MM.1S (cell line): Measurements from ENCODE around the gene DHRS1.

Experiments used
- DNase-seq: peaks from one replicate; pipeline ENCODE4 v3.0.0-alpha.2; 2015
- H2AFZ ChIP-seq: fragments of 300-600 bp; sonication (generic); 2 replicates; pipeline ENCODE4 v1.6.0; 2016; ENCODE audit warnings: antibody characterized with exemption, low read length
- H3F3A ChIP-seq: fragments of 300-600 bp; sonication (generic); 2 replicates; pipeline ENCODE4 v1.6.1; 2016; ENCODE audit warnings: mild to moderate bottlenecking, antibody characterized with exemption, low read length, moderate library complexity, mixed read lengths; ENCODE audit not compliant: insufficient read depth
- H3K27ac ChIP-seq: fragments of 300-600 bp; sonication (generic); 2 replicates; pipeline ENCODE4 v1.5.1; 2016; ENCODE audit warnings: mild to moderate bottlenecking, low read length
- H3K27me3 ChIP-seq: fragments of 300-600 bp; sonication (generic); replicated peaks from 2 replicates; pipeline ENCODE4 v1.6.0; 2016; ENCODE audit warnings: low read length; ENCODE audit not compliant: insufficient read depth
- H3K36me3 ChIP-seq: fragments of 300-600 bp; sonication (generic); replicated peaks from 2 replicates; pipeline ENCODE4 v1.6.1; 2016; ENCODE audit warnings: mild to moderate bottlenecking, low read length, mixed read lengths; ENCODE audit not compliant: insufficient read depth
- H3K4me1 ChIP-seq: fragments of 300-600 bp; sonication (generic); 2 replicates; pipeline ENCODE4 v1.6.1; 2016; ENCODE audit warnings: low read length, mixed read lengths
- H3K4me2 ChIP-seq: fragments of 300-600 bp; sonication (generic); 2 replicates; pipeline ENCODE4 v1.6.0; 2016; ENCODE audit warnings: low read depth, low read length
- H3K4me3 ChIP-seq: fragments of 300-600 bp; sonication (generic); 2 replicates; pipeline ENCODE4 v1.5.1; 2016; ENCODE audit warnings: low read length, mixed read lengths
- H3K79me2 ChIP-seq: fragments of 300-600 bp; sonication (generic); 2 replicates; pipeline ENCODE4 v1.6.1; 2016; ENCODE audit warnings: mixed run types, low read length, mixed read lengths
- H3K9ac ChIP-seq: fragments of 300-600 bp; sonication (generic); 2 replicates; pipeline ENCODE4 v1.6.1; 2016; ENCODE audit warnings: low read length, mixed read lengths
- H3K9me2 ChIP-seq: fragments of 300-600 bp; sonication (generic); replicated peaks from 2 replicates; pipeline ENCODE4 v1.6.1; 2016; ENCODE audit warnings: mild to moderate bottlenecking, low read length, mixed read lengths; ENCODE audit not compliant: insufficient read depth
- H3K9me3 ChIP-seq: fragments of 300-600 bp; sonication (generic); replicated peaks from 2 replicates; pipeline ENCODE4 v1.6.1; 2016; ENCODE audit warnings: mild to moderate bottlenecking, low read length, mixed read lengths; ENCODE audit not compliant: insufficient read depth
- H4K20me1 ChIP-seq: fragments of 300-600 bp; sonication (generic); 2 replicates; pipeline ENCODE4 v1.6.1; 2016; ENCODE audit warnings: mild to moderate bottlenecking, low read length, moderate library complexity, mixed read lengths; ENCODE audit not compliant: insufficient read depth
- EZH2 ChIP-seq: fragments of 300-600 bp; sonication (generic); optimal IDR thresholded peaks from 2 replicates; pipeline ENCODE3; 2017; ENCODE audit warnings: low read depth, mild to moderate bottlenecking, antibody characterized with exemption, low read length, mixed read lengths
- EZH2phosphoT487 ChIP-seq: fragments of 300-600 bp; sonication (generic); IDR thresholded peaks from 2 replicates; pipeline ENCODE4 v1.6.1; 2018; ENCODE audit warnings: antibody characterized with exemption, low read length
- TF ChIP-seq, protein P1 (sequence below): fragments of 300-600 bp; sonication (generic); IDR thresholded peaks from 2 replicates; pipeline ENCODE4 v1.5.1; 2016; ENCODE audit warnings: antibody characterized with exemption, low read length, mixed read lengths

The DHRS1 gene

DNA sequence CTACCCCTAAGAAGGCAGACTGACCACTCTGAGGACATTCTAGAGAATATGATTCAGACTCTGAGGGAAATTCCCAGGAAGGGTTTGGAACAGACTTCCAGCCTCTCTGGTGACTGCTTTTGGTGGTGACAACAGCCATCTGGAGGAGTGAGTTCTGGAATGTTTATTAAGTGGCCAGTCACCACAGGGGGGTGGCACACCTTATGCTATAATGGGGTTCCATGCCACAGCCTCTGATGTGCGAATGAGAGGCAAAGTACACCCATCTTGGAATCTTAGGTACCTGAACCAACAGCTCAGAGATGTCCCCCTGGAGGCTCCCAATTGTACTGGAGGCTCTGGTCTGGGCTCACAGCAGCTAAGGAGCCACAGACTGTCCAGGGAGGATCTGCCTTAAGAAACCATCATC, 47.7 kb downstream of the DHRS1 start:
- Histone ChIP-seq H3F3A (peaks cover 6% of the 10 kb centered on the region; the same call in 1 of the 2 replicates), H3K4me2 (no peak overlapping the region), H3K4me3 (no peak overlapping the region), H3K36me3 (no peaks in the 10 kb centered on the region), H3K9me3 (no peaks in the 10 kb centered on the region), H3K27me3 (no peaks in the 10 kb centered on the region), H3K9me2 (no peaks in the 10 kb centered on the region), H4K20me1 (no peaks in the 10 kb centered on the region), H3K4me1 (no peaks in the 10 kb centered on the region), H3K27ac (no peak overlapping the region), H2AFZ (no peak overlapping the region), H3K79me2 (no peaks in the 10 kb centered on the region), H3K9ac (no peak overlapping the region)
- TF ChIP-seq EZH2phosphoT487 (no peak), EZH2 (no peak)
- TF ChIP-seq, protein P1, sequence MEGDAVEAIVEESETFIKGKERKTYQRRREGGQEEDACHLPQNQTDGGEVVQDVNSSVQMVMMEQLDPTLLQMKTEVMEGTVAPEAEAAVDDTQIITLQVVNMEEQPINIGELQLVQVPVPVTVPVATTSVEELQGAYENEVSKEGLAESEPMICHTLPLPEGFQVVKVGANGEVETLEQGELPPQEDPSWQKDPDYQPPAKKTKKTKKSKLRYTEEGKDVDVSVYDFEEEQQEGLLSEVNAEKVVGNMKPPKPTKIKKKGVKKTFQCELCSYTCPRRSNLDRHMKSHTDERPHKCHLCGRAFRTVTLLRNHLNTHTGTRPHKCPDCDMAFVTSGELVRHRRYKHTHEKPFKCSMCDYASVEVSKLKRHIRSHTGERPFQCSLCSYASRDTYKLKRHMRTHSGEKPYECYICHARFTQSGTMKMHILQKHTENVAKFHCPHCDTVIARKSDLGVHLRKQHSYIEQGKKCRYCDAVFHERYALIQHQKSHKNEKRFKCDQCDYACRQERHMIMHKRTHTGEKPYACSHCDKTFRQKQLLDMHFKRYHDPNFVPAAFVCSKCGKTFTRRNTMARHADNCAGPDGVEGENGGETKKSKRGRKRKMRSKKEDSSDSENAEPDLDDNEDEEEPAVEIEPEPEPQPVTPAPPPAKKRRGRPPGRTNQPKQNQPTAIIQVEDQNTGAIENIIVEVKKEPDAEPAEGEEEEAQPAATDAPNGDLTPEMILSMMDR = no peak
- DNase-seq = no peak

DNA sequence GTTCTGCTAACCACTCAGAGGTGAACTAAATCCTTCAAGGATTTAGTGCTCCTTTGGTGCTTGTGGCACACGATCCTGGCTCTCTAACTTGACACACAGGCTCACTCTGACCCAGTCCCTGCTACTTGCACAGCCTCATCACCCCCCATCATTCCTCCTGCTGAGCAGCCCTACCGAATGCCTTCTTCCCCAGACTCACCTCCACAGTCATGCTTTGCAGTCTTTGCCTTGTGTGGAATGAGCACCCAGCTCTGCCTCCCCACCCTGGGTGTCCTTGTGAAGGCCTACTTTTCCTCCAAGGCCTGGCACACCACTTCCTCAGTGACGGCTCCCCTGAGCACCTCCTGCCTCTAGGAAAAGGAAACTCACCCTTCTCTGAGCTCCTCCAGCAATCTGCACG, 49.2 kb downstream of the DHRS1 start:
- H3K4me2 ChIP-seq = no peak overlapping the region
- peaks cover 10% of the 10 kb centered on the region; the same call in 1 of the 2 replicates for H3F3A ChIP-seq
- DNase-seq = no peak
- no peaks in the 10 kb centered on the region for H3K27me3 ChIP-seq
- H4K20me1 ChIP-seq = no peaks in the 10 kb centered on the region
- H3K9ac ChIP-seq = no peak overlapping the region
- H3K4me3 ChIP-seq = no peak overlapping the region
- no peaks in the 10 kb centered on the region for H3K36me3 ChIP-seq
- H3K4me1 ChIP-seq = no peaks in the 10 kb centered on the region
- H3K79me2 ChIP-seq = no peaks in the 10 kb centered on the region
- no peaks in the 10 kb centered on the region for H3K9me2 ChIP-seq
- H3K9me3 ChIP-seq = no peaks in the 10 kb centered on the region
- TF ChIP-seq, protein P1 = no peak
- TF ChIP-seq EZH2phosphoT487 (no peak), EZH2 (no peak)
- no peak overlapping the region for H2AFZ ChIP-seq
- H3K27ac ChIP-seq = no peak overlapping the region

- Histone ChIP-seq H3K4me1 (no peaks in the 10 kb centered on the region), H3K27ac (no peak overlapping the region), H3K36me3 (no peaks in the 10 kb centered on the region), H3K9me3 (no peaks in the 10 kb centered on the region), H3K27me3 (no peaks in the 10 kb centered on the region), H3K9me2 (no peaks in the 10 kb centered on the region), H3K4me2 (no peak overlapping the region), H3K79me2 (no peaks in the 10 kb centered on the region), H2AFZ (no peak overlapping the region), H3F3A (peaks cover 10% of the 10 kb centered on the region; the same call in 1 of the 2 replicates), H3K9ac (no peak overlapping the region), H4K20me1 (no peaks in the 10 kb centered on the region), H3K4me3 (no peak overlapping the region)
- TF ChIP-seq EZH2phosphoT487 (no peak), EZH2 (no peak)
- TF ChIP-seq, protein P1 = no peak
- no peak for DNase-seq
Measured at GRCh38 chr14:24249230-24250021, 50.2 kb downstream of the DHRS1 start.
